Stimulated activated naive B cell treated with anti-CD40 and anti-IgM and Interleukin-4, amounts not matched to agents 10 μg/mL and 1 μg/mL and 100 μg/mL, for 72 hours (primary cell): Measurements from ENCODE around the gene TUBA8.
A peak's percentile ranks its signal among the peaks of the same experiment; 100 is the strongest.
"Not testable (repeated sequence)": the region's sequence is repeated elsewhere in the genome, so short reads cannot be mapped to it uniquely, and the experiment has no call there.

Experiments used
- ATAC-seq, 2 donors: fragments of 150-1000 bp; cut with Tn5 transposase; replicated peaks; 2 replicates each; pipeline ENCODE4 v1.10.0; 2021; ENCODE audit warnings: moderate library complexity in 1 of 2
- DNase-seq: peaks from one replicate; pipeline ENCODE4 v3.0.0; 2021
- H3K27ac Mint-ChIP-seq: one replicate; pipeline ENCODE4 v1.8.0; 2022; ENCODE audit warnings: mild to moderate bottlenecking, mixed read lengths
- H3K27me3 Mint-ChIP-seq, 2 donors: one replicate each; pipeline ENCODE4 v1.8.0; 2022; ENCODE audit warnings: mixed read lengths in 2 of 2
- H3K36me3 Mint-ChIP-seq, 2 donors: one replicate each; pipeline ENCODE4 v1.8.0; 2022; ENCODE audit warnings: mixed read lengths in 2 of 2, mild to moderate bottlenecking in 1 of 2
- H3K4me1 Mint-ChIP-seq, 2 donors: one replicate each; pipeline ENCODE4 v1.8.0; 2022; ENCODE audit warnings: mixed read lengths in 2 of 2, mild to moderate bottlenecking in 1 of 2
- H3K4me3 Mint-ChIP-seq, 2 donors: one replicate each; pipeline ENCODE4 v1.8.0; 2022; ENCODE audit warnings: mild to moderate bottlenecking in 2 of 2, mixed read lengths in 2 of 2, moderate library complexity in 1 of 2
- H3K9me3 Mint-ChIP-seq, 2 donors: one replicate each; pipeline ENCODE4 v1.8.0; 2022; ENCODE audit warnings: mixed read lengths in 2 of 2, mild to moderate bottlenecking in 1 of 2

Gene TUBA8

GRCh38 chr22:18105981-18106380 lies 4.6 kb upstream of the TUBA8 start:
- Mint-ChIP-seq H3K36me3 (peaks cover 47 to 60% of the 10 kb centered on the region in 2 donors), H3K27ac (peak overlapping the region; percentile 97), H3K27me3 (peaks cover 14 to 16% of the 10 kb centered on the region in 2 donors), H3K9me3 (peaks cover 11 to 21% of the 10 kb centered on the region in 2 donors), H3K4me1 (peaks cover 42 to 70% of the 10 kb centered on the region in 2 donors)
- ATAC-seq, H3K4me3 Mint-ChIP-seq, DNase-seq: not testable (repeated sequence)

GRCh38 chr22:18106550-18107341 lies 3.9 kb upstream of the TUBA8 start:
- ATAC-seq (peak; percentile 55 to 60), DNase-seq (peak; percentile 76)
- Mint-ChIP-seq H3K9me3 (peaks cover 11 to 21% of the 10 kb centered on the region in 2 donors), H3K27ac (peak overlapping the region; percentile 96), H3K4me1 (peaks cover 40 to 73% of the 10 kb centered on the region in 2 donors), H3K4me3 (peak overlapping the region; percentile 25 to 65), H3K36me3 (peaks cover 41 to 54% of the 10 kb centered on the region in 2 donors), H3K27me3 (peaks cover 19 to 23% of the 10 kb centered on the region in 2 donors)

GRCh38 chr22:18108187-18108586 lies 2.4 kb upstream of the TUBA8 start:
- H3K27ac Mint-ChIP-seq: no peak overlapping the region
- H3K4me3 Mint-ChIP-seq: no peak overlapping the region
- peaks cover 11 to 19% of the 10 kb centered on the region in 2 donors for H3K9me3 Mint-ChIP-seq
- ATAC-seq (no peak), DNase-seq (no peak)
- H3K36me3 Mint-ChIP-seq: peaks cover 32 to 47% of the 10 kb centered on the region in 2 donors
- H3K27me3 Mint-ChIP-seq: peaks cover 19 to 23% of the 10 kb centered on the region in 2 donors
- H3K4me1 Mint-ChIP-seq: peaks cover 37 to 69% of the 10 kb centered on the region in 2 donors

GRCh38 chr22:18109410-18110193 lies 1.0 kb upstream of the TUBA8 start:
- ATAC-seq: no peak

DNA sequence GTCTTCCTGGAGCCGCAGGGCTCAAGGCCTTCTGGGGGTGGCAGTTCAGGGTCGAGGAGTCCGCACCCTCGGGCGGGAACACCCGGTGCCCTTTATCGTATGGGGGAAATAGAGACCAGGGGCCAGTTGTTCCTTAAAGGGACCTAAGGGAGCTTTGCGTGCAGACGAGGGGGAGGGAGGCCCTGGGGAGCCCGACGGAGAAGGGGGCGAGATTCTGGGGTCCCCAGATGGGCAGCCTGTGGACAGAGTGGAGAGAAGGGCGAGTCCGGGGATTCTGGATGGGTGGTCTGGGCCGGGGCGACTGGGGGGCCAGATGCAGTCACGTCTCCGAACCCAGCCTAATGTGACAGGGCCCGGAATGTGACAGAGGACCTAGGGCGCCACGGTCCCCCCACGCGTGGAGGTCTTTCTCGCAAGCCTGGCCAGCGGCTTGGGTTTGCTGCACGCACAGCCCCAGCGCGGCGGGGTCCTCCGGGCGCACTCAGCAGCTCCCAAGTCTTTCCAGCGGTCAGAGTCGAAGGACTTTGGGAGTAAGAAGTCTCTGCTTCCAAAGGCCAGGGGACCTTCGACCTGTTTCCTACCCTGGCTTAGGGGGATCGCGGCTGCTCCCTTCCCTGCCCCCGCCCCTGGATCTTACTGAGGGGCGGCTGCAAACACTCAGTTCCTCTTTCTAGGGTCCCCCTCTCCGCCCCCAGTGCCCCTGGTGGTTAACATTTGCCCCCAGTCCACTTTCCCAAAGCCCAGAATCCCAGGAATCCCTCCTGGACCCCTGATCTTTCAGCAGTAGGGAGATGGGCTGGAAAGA lies 547 bp downstream of the TUBA8 start:
- peaks cover 8% of the 10 kb centered on the region in 2 donors for H3K9me3 Mint-ChIP-seq
- peak overlapping the region; percentile 80 for H3K27ac Mint-ChIP-seq
- DNase-seq: no peak
- peak overlapping the region; percentile 80 for H3K4me3 Mint-ChIP-seq
- no peak for ATAC-seq
- peaks cover 19 to 34% of the 10 kb centered on the region in 2 donors for H3K27me3 Mint-ChIP-seq
- peaks cover 33 to 60% of the 10 kb centered on the region in 2 donors for H3K4me1 Mint-ChIP-seq
- H3K36me3 Mint-ChIP-seq: peaks cover 9 to 22% of the 10 kb centered on the region in 2 donors

More at GRCh38 chr22:18109410-18110193, 1.0 kb upstream of the TUBA8 start:
- Mint-ChIP-seq H3K4me3 (peak overlapping the region; percentile 80), H3K27ac (peak overlapping the region; percentile 2), H3K27me3 (peaks cover 19 to 34% of the 10 kb centered on the region in 2 donors), H3K9me3 (peaks cover 11 to 16% of the 10 kb centered on the region in 2 donors), H3K36me3 (peaks cover 24 to 35% of the 10 kb centered on the region in 2 donors), H3K4me1 (peaks cover 38 to 69% of the 10 kb centered on the region in 2 donors)
- no peak for DNase-seq

DNA sequence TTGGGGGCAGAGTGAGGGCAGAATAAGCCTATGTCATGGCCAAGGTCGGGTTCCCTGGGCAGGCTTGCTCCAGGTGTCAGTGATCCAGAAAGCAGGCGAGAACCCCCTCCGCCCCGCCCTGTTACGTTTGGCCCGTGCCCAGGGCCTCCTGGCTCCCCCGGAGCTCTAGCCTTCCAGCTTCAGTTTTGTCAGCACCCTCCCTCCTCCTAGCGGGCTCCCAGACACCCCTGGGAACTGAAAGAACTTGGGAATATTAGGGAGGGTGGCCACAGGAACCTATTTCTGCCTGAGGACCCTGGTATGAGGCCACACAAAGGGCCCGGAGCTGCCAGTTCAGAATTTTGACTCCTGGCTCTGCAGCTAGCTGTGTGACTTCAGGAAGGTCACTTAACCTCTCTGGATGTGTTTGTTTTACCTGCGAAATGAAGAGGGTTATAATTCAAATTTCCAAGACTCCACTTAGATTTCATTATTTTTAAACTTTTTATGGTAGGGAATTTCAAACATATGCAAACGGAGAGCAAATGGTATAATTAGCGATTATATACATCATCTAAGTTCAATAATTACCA lies 1.2 kb downstream of the TUBA8 start:
- ATAC-seq (no peak), DNase-seq (no peak)
- Mint-ChIP-seq H3K27ac (no peak overlapping the region), H3K4me3 (peak overlapping the region in 1 of 2 donors; percentile 80), H3K27me3 (peaks cover 19 to 34% of the 10 kb centered on the region in 2 donors), H3K36me3 (peaks cover 9 to 19% of the 10 kb centered on the region in 2 donors), H3K9me3 (peaks cover 4 to 8% of the 10 kb centered on the region in 2 donors), H3K4me1 (peaks cover 33 to 56% of the 10 kb centered on the region in 2 donors)

- H3K27me3 Mint-ChIP-seq: peaks cover 19 to 34% of the 10 kb centered on the region in 2 donors
- H3K4me3 Mint-ChIP-seq: no peak overlapping the region
- peaks cover 0 to 4% of the 10 kb centered on the region in 2 donors for H3K9me3 Mint-ChIP-seq
- peaks cover 7 to 13% of the 10 kb centered on the region in 2 donors for H3K36me3 Mint-ChIP-seq
- H3K27ac Mint-ChIP-seq: no peak overlapping the region
- DNase-seq: no peak
- no peak for ATAC-seq
- peaks cover 30 to 50% of the 10 kb centered on the region in 2 donors for H3K4me1 Mint-ChIP-seq
Observed at GRCh38 chr22:18112440-18112839, 1.8 kb downstream of the TUBA8 start.

DNA sequence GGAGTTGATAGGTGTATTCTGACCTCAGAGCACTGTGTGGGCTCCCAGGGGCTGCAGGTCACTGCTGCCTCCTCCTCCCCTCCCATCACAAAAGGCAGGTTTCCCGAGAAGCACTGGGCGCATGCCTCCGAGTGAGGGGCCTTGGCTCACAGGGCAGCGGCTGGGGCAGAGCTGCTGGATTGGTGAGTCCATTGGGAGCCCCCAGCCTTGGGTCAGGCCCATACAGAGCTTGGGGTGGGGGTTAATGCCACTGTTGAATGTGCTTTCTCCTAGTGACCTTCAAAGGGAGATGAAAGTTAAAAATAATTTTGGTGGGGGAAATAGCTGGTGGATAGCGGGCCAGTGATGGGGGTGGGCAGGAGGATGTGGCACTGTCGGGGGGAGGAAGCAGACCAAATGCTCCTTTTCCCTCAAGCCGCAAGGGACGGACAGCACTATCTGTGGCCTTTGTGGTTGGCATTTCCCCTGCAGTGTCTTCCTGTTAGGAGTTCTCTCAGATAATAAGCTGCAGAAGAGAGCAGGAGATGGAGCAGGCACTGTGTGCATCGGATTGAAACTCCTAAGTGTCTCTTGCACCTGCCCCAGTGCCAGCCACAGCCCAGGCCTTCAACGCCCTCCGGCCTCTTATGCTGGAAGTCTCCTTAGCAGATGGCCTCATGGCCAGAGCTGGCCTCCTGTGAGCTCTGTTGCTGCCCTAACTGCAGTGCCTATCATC lies 3.2 kb downstream of the TUBA8 start:
- ATAC-seq (peak; percentile 23 to 35), DNase-seq (no peak)
- H3K4me3 Mint-ChIP-seq: peak overlapping the region; percentile 53 to 57
- H3K27ac Mint-ChIP-seq: peak overlapping the region; percentile 32
- H3K27me3 Mint-ChIP-seq: peaks cover 19 to 40% of the 10 kb centered on the region in 2 donors
- H3K36me3 Mint-ChIP-seq: peaks cover 0 to 13% of the 10 kb centered on the region in 2 donors
- peaks cover 0 to 4% of the 10 kb centered on the region in 2 donors for H3K9me3 Mint-ChIP-seq
- H3K4me1 Mint-ChIP-seq: peaks cover 30 to 55% of the 10 kb centered on the region in 2 donors

- H3K4me3 Mint-ChIP-seq: peak overlapping the region in 1 of 2 donors; percentile 57
- H3K27me3 Mint-ChIP-seq: peaks cover 18 to 41% of the 10 kb centered on the region in 2 donors
- peaks cover 33 to 60% of the 10 kb centered on the region in 2 donors for H3K4me1 Mint-ChIP-seq
- ATAC-seq (peak in 1 of 2 donors; percentile 20), DNase-seq (no peak)
- H3K36me3 Mint-ChIP-seq: peaks cover 0 to 11% of the 10 kb centered on the region in 2 donors
- peaks cover 0 to 3% of the 10 kb centered on the region in 2 donors for H3K9me3 Mint-ChIP-seq
- peak overlapping the region; percentile 32 for H3K27ac Mint-ChIP-seq
Observed at GRCh38 chr22:18114495-18114894, 3.9 kb downstream of the TUBA8 start.

- Mint-ChIP-seq H3K36me3 (peaks cover 0 to 5% of the 10 kb centered on the region in 2 donors), H3K4me3 (no peak overlapping the region), H3K27me3 (peaks cover 11 to 35% of the 10 kb centered on the region in 2 donors), H3K9me3 (no peaks in the 10 kb centered on the region), H3K27ac (no peak overlapping the region), H3K4me1 (peaks cover 31 to 60% of the 10 kb centered on the region in 2 donors)
- ATAC-seq: no peak
- DNase-seq: no peak
Observed at GRCh38 chr22:18114976-18115652, 4.5 kb downstream of the TUBA8 start.

GRCh38 chr22:18115906-18116371 lies 5.3 kb downstream of the TUBA8 start:
- Mint-ChIP-seq H3K4me1 (peaks cover 30 to 55% of the 10 kb centered on the region in 2 donors), H3K27me3 (peaks cover 6 to 28% of the 10 kb centered on the region in 2 donors), H3K27ac (peak overlapping the region; percentile 65), H3K36me3 (peaks cover 0 to 4% of the 10 kb centered on the region in 2 donors), H3K4me3 (no peak overlapping the region), H3K9me3 (no peaks in the 10 kb centered on the region)
- ATAC-seq (no peak), DNase-seq (no peak)

DNA sequence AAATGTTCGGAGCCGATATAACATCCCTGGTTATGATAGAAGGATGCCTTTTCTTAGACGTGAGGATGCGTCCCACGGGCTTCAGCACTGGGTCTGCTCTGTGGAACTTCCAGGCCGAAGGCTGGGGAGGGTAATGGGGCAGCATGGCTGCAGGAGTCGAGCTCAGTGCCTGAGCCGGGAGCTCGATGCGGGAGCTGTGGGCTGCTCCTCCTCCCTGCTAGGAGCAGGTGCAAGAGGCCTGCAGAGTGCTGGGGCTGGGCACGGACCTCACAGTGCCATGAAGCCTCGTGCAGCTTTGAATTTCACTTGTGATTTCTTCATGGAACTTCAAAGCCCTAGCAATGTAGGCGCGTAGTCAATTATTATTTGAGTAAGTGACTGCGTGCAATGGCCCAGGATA lies 6.0 kb downstream of the TUBA8 start:
- ATAC-seq (no peak), DNase-seq (no peak)
- Mint-ChIP-seq H3K4me3 (no peak overlapping the region), H3K27me3 (peaks cover 0 to 21% of the 10 kb centered on the region in 2 donors), H3K4me1 (peaks cover 29 to 48% of the 10 kb centered on the region in 2 donors), H3K36me3 (peaks cover 0 to 3% of the 10 kb centered on the region in 2 donors), H3K9me3 (no peaks in the 10 kb centered on the region), H3K27ac (no peak overlapping the region)
